IMR-90 (cell line): ENCODE measurements around the gene RSU1.

Experiments used
- BHLHE40 ChIP-seq: fragments of 150-350 bp; IDR thresholded peaks from 2 replicates; pipeline ENCODE4 v1.6.1; 2016; ENCODE audit warnings: mild to moderate bottlenecking, low read depth, low read length
- MXI1 ChIP-seq: IDR thresholded peaks from 2 replicates; pipeline ENCODE4 v1.6.1; 2012; ENCODE audit warnings: low read depth, mild to moderate bottlenecking, low read length, moderate library complexity, borderline replicate concordance
- POLR2A ChIP-seq: IDR thresholded peaks from 2 replicates; pipeline ENCODE4 v1.6.1; 2012; ENCODE audit warnings: mild to moderate bottlenecking, low read depth, low read length
- RCOR1 ChIP-seq: IDR thresholded peaks from 2 replicates; pipeline ENCODE4 v1.6.1; 2012; ENCODE audit warnings: mild to moderate bottlenecking, low read length, improper control_type of control experiment; ENCODE audit not compliant: insufficient replicate concordance
- RFX5 ChIP-seq: IDR thresholded peaks from 2 replicates; pipeline ENCODE4 v1.8.0; 2012; ENCODE audit warnings: low read depth, mild to moderate bottlenecking, low read length, moderate library complexity
- TF ChIP-seq, protein P1 (sequence below): conservative IDR thresholded peaks from 2 replicates; pipeline ENCODE4 v1.5.1; 2012; ENCODE audit warnings: mild to moderate bottlenecking, low read depth, low read length, improper control_type of control experiment
- TF ChIP-seq, protein P2 (sequence below): fragments of 150-350 bp; IDR thresholded peaks from 2 replicates; pipeline ENCODE4 v1.6.1; 2016; ENCODE audit warnings: low read depth, mild to moderate bottlenecking, low read length, moderate library complexity, borderline replicate concordance

GRCh38 chr10:16603308-16603707 lies 213.9 kb downstream of the RSU1 start:
- TF ChIP-seq, protein P1, sequence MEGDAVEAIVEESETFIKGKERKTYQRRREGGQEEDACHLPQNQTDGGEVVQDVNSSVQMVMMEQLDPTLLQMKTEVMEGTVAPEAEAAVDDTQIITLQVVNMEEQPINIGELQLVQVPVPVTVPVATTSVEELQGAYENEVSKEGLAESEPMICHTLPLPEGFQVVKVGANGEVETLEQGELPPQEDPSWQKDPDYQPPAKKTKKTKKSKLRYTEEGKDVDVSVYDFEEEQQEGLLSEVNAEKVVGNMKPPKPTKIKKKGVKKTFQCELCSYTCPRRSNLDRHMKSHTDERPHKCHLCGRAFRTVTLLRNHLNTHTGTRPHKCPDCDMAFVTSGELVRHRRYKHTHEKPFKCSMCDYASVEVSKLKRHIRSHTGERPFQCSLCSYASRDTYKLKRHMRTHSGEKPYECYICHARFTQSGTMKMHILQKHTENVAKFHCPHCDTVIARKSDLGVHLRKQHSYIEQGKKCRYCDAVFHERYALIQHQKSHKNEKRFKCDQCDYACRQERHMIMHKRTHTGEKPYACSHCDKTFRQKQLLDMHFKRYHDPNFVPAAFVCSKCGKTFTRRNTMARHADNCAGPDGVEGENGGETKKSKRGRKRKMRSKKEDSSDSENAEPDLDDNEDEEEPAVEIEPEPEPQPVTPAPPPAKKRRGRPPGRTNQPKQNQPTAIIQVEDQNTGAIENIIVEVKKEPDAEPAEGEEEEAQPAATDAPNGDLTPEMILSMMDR: no peak
- TF ChIP-seq POLR2A (no peak), RFX5 (no peak), BHLHE40 (no peak), RCOR1 (no peak), MXI1 (no peak)
- TF ChIP-seq, protein P2, sequence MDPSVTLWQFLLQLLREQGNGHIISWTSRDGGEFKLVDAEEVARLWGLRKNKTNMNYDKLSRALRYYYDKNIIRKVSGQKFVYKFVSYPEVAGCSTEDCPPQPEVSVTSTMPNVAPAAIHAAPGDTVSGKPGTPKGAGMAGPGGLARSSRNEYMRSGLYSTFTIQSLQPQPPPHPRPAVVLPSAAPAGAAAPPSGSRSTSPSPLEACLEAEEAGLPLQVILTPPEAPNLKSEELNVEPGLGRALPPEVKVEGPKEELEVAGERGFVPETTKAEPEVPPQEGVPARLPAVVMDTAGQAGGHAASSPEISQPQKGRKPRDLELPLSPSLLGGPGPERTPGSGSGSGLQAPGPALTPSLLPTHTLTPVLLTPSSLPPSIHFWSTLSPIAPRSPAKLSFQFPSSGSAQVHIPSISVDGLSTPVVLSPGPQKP: no peak
